ENCODE results near the gene SLC66A3. TPM values are rescaled to one million over a fixed set of nuclear protein-coding genes. Genes with fewer than 3 reads are reported as not detected.

Gene SLC66A3
- total and polyA plus RNA-seq, 2 donors (not counting 1 experiment from before 2014, with no cell fraction given): 23.7 to 32.4 TPM

DNA sequence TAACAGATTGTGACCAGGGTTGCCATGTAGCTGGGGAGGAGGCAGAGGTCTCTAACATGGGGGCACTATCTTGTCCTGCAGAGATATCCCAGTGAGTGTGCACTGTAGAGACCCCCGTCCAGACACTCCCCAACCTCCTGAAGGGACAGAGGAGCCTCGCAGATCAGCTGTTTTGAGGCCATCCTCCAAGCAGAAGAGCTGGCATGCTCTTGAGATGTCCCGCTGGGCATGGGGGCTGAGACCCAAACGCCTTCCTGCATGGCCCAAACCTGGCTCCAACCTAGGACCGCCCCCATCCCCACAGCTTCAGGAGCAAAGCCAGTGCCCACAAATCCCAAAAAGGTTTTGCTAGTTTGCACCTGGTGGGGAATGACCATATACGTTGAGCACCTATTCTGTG is 2.7 kb upstream of the SLC66A3 start:
- intact Hi-C loops (cut with micrococcal nuclease): loop anchor here (10.0 kb wide), 1 partner anchor 1108 kb away; the partner anchor contains the start of gene KLF11
- Mint-ChIP-seq H3K4me3 (no peak overlapping the region), H3K9me3 (ENCODE audit: insufficient read depth) (no peaks in the 10 kb centered on the region), H3K4me1 (peaks cover 15% of the 10 kb centered on the region), H3K27me3 (no peaks in the 10 kb centered on the region), H3K27ac (no peak overlapping the region)
- ChIA-PET POLR2A (no interaction called here), CTCF (interaction anchor here (1.2 kb wide), 1 partner anchor 20 kb away, joined by 5 read pairs; a partner anchor contains a TSS)
- no peak for TF ChIP-seq EZH2 (IDR thresholded peaks at IDR 0.05; ENCODE audit: borderline replicate concordance, insufficient read depth, low read depth, low read length, poor library complexity, severe bottlenecking)
- TF ChIP-seq, protein P1, sequence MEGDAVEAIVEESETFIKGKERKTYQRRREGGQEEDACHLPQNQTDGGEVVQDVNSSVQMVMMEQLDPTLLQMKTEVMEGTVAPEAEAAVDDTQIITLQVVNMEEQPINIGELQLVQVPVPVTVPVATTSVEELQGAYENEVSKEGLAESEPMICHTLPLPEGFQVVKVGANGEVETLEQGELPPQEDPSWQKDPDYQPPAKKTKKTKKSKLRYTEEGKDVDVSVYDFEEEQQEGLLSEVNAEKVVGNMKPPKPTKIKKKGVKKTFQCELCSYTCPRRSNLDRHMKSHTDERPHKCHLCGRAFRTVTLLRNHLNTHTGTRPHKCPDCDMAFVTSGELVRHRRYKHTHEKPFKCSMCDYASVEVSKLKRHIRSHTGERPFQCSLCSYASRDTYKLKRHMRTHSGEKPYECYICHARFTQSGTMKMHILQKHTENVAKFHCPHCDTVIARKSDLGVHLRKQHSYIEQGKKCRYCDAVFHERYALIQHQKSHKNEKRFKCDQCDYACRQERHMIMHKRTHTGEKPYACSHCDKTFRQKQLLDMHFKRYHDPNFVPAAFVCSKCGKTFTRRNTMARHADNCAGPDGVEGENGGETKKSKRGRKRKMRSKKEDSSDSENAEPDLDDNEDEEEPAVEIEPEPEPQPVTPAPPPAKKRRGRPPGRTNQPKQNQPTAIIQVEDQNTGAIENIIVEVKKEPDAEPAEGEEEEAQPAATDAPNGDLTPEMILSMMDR (IDR thresholded peaks at IDR 0.05): no peak
- Histone ChIP-seq H3K4me1 (ENCODE audit: control insufficient read depth in 2 of 2, insufficient read depth in 2 of 2, low read length in 2 of 2) (peaks cover 15 to 20% of the 10 kb centered on the region in 2 donors), H3K4me2 (replicated peaks; ENCODE audit: low read depth, low read length, poor library complexity, severe bottlenecking) (no peak overlapping the region), H3K36me3 (replicated peaks in 1 of 2; ENCODE audit: control extremely low read depth in 1 of 2, control insufficient read depth in 1 of 2, extremely low read depth in 1 of 2, insufficient read depth in 2 of 2, low read length in 1 of 2) (no peaks in the 10 kb centered on the region), H3K9ac (ENCODE audit: low read length) (no peak overlapping the region), H4K20me1 (ENCODE audit: control insufficient read depth, insufficient read depth, low read length, poor library complexity, severe bottlenecking) (peaks cover 13% of the 10 kb centered on the region), H3K4me3 (ENCODE audit: control extremely low read depth in 1 of 5, extremely low read depth in 1 of 5, insufficient read depth in 1 of 5, low read depth in 2 of 5, low read length in 4 of 5) (no peak overlapping the region), H3K9me3 (ENCODE audit: control extremely low read depth in 1 of 3, control insufficient read depth in 2 of 3, insufficient read depth in 1 of 3, low read length in 2 of 3) (peaks cover 0 to 2% (median 0%) of the 10 kb centered on the region in 3 donors), H3K27ac (ENCODE audit: low read length in 2 of 2) (no peak overlapping the region), H3K79me2 (ENCODE audit: control insufficient read depth, insufficient read depth, low read length) (peaks cover 17% of the 10 kb centered on the region), H3K27me3 (replicated peaks in 1 of 4; ENCODE audit: control extremely low read depth in 1 of 4, control insufficient read depth in 3 of 4, insufficient read depth in 4 of 4, low read length in 3 of 4) (peaks cover 0 to 5% (median 0%) of the 10 kb centered on the region in 4 experiments), H2AFZ (ENCODE audit: insufficient read depth, low read depth, low read length, poor library complexity, severe bottlenecking) (no peak overlapping the region)
- 86% methylated on average over 5 of the region's 6 CpGs for WGBS (ENCODE audit: insufficient coverage)
- no peak for ATAC-seq (ENCODE audit: low read depth)
- DNase-seq: no peak

All from B cell (primary cell).